AG10803 (cell line): ENCODE results near the gene TMEM131L.
A peak's percentile ranks its signal among the peaks of the same experiment; 100 is the strongest.

ENCODE experiments used
- DNase-seq: peaks from one replicate; pipeline ENCODE4 v3.0.0; 2010; ENCODE audit warnings: low read depth
- H3K4me3 ChIP-seq: 2 replicates; pipeline ENCODE4 v1.5.1; 2011; ENCODE audit warnings: mild to moderate bottlenecking, low read length, control low read depth
- TF ChIP-seq, protein P1 (sequence below): conservative IDR thresholded peaks from 2 replicates; pipeline ENCODE4 v1.5.1; 2011; ENCODE audit warnings: mild to moderate bottlenecking, low read length, control low read depth, inconsistent platforms

Gene TMEM131L

DNA sequence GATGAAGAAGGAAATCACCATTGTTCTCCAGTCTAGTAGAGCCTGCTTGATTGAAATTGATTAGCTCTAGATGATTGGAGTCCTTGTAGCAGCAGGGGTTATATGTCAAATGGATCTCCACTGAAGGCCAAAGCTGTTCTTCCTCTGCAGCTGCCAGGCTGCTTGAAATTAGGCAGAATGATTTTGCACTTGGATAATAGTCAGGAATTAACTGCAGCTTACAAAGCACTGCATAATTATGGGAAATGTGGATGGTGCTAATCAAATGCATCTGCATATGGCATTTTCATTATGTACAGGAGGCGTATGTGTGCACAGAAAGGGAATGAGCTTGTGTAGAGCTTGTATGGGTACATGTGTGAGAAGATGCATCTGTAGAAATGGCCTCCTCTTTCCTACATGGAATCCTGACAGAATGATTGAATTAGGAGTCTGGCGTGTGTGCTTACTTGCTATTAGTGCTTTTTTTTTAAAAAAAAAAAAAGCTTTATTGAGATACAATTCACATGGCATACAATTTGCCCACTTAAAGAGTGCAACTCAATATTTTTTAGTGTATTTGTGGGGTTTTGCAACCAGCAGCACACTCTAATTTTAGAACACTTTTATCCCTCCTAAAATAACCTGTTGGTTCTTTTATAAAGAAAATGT lies 65.9 kb downstream of the TMEM131L start:
- TF ChIP-seq, protein P1, sequence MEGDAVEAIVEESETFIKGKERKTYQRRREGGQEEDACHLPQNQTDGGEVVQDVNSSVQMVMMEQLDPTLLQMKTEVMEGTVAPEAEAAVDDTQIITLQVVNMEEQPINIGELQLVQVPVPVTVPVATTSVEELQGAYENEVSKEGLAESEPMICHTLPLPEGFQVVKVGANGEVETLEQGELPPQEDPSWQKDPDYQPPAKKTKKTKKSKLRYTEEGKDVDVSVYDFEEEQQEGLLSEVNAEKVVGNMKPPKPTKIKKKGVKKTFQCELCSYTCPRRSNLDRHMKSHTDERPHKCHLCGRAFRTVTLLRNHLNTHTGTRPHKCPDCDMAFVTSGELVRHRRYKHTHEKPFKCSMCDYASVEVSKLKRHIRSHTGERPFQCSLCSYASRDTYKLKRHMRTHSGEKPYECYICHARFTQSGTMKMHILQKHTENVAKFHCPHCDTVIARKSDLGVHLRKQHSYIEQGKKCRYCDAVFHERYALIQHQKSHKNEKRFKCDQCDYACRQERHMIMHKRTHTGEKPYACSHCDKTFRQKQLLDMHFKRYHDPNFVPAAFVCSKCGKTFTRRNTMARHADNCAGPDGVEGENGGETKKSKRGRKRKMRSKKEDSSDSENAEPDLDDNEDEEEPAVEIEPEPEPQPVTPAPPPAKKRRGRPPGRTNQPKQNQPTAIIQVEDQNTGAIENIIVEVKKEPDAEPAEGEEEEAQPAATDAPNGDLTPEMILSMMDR, result no peak
- no peak overlapping the region for H3K4me3 ChIP-seq
- no peak for DNase-seq

DNA sequence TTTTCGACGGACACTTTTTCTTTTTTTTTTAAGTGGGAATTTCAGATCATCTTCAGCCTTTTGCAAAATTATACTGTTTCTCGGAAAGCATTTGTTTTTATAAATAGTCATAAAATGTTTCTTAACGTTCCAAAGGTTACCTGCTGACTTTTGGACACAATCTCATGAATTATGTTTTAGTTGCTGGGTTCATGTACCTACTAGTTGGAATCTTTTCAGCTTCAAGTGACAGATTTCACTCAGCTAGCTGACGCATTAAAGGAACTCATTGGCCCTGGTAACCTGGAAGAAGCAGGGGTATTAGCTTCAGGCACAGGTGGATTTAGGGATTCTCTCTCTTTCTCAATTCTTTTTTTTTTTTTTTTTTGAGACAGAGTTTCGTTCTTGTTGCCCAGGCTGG lies 66.5 kb downstream of the TMEM131L start:
- no peak for DNase-seq
- TF ChIP-seq, protein P1, result no peak
- no peak overlapping the region for H3K4me3 ChIP-seq

DNA sequence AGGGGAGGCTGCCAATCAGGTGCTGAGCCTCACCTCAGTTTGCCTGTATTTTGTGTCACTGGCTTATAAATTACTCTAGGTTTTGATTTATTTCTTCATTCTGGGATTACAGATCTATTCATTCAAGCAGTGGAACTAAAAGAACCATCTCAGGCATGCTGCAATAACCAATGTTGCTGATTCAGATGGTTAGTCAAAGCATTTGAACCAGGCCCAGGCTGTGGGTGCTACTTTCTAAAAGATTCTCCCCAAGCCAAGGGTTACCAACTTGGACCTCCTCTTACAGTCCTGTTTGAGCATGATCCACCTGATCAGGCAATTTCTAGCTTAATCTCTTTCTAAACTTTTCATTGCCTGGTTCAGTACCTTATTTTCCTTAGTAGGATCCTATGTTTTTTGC lies 67.2 kb downstream of the TMEM131L start:
- DNase-seq, result peak; percentile 43
- H3K4me3 ChIP-seq, result no peak overlapping the region
- TF ChIP-seq, protein P1, result no peak

DNA sequence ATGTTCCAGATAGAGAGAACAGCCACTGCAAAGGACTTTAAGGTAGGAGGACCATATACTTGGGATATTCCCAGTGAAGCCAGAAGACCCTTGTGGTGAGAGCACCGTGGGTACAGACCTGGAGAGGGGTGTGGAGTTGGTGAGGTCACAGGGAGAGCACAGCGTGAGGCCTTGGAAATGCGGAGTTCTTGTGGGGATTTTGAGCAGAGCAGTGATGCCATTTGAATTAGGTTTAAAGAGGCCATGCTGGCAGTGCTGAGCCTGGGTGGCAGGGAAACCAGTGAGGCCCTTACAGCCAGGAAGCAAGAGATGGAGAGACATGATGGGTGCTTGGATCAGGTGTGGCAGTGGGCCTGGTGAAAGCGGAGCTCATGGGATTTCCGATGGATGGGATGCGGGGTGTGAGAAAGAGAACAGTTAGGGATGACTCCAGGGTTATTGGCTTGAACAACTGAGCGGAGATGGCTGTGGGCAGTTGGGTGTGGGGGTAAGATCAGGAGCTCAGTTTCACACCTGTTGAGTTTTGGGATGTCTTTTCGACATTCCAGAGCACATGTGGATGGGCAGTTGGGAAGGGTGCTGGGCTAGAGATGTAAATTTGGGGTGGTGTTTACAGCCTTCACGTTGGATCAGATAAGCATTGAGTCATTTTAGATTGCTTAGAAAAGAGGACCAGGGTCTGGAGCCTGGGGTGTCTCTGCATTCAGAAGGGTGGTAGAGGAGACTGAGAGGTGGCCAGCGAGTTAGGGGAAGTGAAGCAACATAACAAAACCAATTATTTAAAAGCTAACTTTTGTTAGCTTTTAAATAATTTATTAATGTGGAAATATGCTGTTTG lies 68.9 kb downstream of the TMEM131L start:
- DNase-seq, result no peak
- TF ChIP-seq, protein P1, result no peak

DNA sequence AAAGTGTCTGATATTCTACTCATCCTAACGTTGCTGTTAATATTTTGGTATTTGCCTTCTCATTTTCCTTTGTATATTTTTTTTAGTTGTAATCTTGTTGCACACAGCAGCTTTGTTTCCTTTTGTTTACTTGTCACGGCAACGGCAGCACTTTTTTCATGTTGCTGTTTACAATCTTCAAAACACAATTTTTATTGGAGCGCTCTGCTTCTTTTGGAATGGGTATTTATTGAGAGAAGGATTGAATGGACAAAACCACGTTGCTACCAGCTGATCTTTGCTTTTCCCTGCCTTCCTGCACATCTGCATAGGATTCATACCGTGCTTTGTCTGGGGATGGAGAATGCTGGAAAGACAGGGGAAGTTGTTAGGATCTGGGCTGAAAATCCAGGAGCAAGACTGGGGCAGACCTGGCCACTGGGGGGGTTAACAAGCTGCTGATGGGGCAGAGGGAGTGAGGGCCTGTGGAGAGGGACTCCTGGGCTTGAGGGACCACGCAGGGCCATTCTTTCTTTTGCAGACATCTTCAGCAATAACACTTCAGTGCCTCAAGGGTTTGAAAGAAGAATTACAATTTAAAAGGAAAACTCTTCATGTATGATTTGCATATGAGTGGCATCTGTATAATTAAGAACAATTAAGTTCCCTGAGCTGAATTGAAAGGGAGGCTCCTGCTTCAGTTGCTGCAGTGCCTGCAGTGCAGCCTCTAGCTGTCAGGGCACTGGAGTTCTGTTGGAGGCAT lies 69.8 kb downstream of the TMEM131L start:
- DNase-seq, result peak; percentile 62
- TF ChIP-seq, protein P1, result peak; percentile 15; the same call in 1 of the 2 replicates

More for the DNA sequence above, 68.9 kb downstream of the TMEM131L start:
- no peak overlapping the region for H3K4me3 ChIP-seq

DNA sequence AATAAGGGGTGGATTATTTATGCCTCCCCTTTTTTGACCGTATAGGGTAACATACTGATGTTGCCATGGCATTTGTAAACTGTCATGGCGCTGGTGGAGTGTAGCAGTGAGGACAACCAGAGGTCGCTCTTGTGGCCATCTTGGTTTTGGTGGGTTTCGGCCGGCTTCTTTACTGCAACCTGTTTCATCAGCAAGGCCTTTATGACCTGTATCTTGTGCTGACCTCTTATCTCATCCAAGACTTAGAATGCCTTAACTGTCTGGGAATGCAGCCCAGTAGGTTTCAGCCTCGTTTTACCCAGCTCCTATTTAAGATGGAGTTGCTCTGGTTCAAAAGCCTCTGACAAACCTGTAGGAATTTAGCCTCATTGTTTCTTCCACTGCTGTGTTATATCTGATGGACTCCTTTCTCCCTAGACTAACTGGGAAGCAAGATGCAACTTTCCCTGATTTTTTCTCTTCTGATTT lies 71.4 kb downstream of the TMEM131L start:
- TF ChIP-seq, protein P1, result no peak
- H3K4me3 ChIP-seq, result no peak overlapping the region
- no peak for DNase-seq

More for the DNA sequence above, 69.8 kb downstream of the TMEM131L start:
- H3K4me3 ChIP-seq, result no peak overlapping the region
